NCI-H1417 treated with DMSO at 0.1 percent for 48 hours (cell line): ENCODE data around the gene LUM.
"Not testable (repeated sequence)": the region's sequence is repeated elsewhere in the genome, so short reads cannot be mapped to it uniquely, and the experiment has no call there.

ENCODE experiments used
- DNase-seq: peaks from one replicate; lab custom pipeline; 2025; lab: John Stamatoyannopoulos, UW

LUM gene

DNA sequence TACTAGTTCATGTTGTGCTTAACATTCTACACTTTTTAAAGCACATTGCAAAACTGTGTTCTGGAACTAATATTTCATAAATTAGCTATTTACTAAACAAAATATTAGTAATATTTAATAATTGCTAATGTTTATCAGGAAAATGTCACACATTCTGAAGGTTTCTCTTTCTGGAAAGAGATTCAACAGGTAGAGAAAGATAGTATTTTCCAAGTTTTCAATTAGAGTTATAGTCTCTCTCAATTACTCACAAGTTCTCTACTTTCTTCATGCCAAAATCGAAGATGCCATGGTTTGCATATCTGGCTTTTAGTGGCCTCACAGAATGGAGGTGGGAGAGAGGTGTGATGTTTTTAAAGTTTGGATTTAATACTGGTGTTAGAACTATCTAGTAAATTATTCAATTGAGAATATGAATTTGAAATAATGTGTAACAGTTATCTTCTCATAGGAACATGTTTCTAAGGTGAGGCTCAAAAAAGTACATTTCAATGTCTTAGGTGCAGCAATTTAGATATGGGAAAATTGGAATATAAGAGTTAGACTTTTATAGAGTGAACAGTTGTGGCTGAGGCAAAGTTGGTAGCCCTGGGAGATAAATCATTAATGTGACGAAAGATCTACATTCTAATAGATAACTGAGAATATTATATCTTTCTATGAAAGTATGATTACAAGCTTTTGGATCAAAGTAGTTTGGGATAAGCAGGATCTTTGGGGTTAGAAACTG lies 1.5 kb downstream of the LUM start:
- no peak for DNase-seq

DNA sequence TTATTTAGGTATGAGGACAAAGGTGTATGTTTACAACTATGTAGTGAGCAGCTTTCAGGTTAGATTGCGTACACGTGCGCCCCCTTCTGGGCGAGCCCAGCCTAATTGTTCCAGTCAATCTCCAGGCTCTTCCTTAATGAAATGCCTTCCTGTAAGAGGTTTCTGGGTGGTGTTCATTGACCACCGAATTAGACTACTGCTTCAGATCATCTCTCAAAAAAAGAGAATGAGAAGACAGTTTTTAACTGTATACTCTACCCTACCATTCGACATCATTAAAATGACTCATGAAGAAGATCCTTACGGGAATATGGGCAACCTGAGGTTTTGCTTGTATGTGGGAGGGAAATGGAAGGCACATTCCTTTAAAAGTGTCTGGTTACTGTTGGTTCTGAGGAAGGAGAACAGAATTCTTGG lies 2.1 kb downstream of the LUM start:
- DNase-seq: no peak

DNA sequence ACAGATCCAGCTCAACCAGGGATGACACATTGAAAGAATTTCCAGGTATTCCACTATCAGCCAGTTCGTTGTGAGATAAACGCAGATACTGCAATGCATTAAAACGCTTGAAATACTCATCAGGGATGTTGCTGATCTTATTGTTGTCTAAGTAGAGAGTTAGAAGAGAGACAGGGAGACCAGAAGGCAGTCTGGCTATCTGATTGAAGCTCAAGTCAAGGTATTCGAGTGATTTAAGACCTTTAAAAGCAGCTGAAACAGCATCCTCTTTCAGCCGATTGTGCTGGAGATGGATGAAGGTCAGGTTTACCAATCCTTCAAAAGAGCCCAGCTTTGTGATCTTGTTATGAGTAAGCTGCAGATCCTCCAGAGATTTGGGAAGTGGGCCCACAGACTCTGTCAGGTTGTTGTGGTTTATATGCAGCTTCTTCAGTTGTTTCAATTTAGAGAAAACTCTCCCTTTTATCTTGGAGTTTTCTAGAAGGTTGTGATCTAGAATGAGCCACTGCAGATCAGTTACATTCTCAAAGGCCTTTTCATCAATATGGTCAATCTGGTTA lies 3.0 kb downstream of the LUM start:
- DNase-seq: no peak

DNA sequence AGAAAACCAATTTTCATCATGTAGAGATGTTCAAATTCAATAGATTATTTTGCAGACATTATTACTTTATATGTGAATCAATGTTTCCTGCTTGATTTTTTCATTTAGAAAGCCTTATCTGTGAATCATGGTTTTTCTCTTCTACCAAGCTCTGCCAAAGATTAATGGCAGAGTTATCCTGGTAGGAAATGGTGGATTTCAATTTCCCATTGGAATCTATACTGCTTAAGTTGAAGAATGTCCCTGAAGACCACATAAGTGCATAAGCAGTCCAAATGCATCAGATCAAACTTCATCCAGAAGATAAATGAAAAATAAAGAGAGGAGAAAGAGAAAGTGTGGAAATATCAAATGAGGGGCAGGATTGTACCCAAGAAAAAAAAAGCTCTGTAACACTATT lies 5.0 kb downstream of the LUM start:
- no peak for DNase-seq

DNA sequence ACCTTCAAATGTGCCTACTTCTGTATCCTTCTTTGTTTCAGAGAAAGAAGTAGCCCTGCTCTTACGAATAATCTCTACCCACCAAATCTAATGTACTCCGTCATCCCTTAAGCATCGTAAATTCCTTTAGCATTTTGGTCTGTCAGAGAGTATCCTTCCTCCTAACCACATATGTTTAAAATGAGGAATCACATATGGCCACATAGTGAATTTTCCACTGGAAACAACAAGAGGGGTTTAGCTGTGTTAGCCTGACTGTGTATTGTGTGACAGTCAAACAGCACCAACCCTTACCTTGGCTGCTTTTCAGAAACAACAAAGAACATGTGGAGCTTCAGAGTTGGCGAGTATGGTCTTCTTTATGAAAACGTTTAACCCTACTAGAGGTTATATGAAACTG lies 5.5 kb downstream of the LUM start:
- DNase-seq: no peak

DNA sequence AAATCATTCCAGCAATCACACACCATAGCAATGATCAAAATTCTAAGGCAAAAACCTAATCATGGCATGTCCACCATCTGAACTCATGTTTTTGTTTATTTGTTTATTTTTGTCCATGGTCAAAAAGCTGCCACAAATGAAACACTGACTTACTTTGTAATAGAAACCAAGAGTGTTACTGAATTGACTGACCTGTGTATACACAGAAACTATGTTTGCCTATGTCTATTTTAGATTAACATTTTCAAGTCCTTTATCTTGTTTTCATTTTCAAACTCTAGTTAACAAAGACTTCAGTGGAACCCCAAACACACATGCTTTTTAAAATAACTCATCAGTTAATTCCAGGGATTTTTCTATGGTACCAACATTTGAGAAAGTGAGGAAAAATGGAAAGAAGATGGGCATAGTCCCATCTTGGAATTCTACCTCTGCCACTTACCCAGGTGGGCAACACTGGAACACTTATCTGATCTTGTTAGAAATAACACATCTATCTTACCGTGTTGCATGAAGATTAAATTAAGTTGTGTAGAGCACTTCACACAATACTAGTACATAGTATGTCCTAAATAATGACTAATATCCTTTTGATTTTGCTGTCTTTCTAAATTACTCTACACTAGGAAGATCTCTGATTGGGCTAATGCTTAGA lies 6.4 kb downstream of the LUM start:
- DNase-seq: no peak

DNA sequence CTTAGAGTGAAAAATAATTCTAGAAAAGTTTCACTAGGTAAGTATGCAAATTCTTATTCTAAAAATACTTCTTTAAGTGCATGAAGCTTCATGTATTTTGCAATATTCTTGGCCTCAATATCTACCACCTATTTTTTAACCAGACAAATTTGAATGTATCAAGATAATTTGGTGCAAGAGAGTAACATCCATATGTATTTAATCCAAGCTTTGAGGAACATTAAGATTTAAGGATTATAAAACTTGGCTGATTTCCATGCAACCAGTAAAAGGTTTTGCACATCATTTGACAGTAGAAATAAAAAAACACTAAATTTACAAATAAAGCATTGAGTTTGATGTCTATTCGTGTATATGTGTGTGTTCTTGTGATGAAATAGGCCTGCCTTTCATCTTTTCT lies 7.7 kb downstream of the LUM start:
- no peak for DNase-seq

DNA sequence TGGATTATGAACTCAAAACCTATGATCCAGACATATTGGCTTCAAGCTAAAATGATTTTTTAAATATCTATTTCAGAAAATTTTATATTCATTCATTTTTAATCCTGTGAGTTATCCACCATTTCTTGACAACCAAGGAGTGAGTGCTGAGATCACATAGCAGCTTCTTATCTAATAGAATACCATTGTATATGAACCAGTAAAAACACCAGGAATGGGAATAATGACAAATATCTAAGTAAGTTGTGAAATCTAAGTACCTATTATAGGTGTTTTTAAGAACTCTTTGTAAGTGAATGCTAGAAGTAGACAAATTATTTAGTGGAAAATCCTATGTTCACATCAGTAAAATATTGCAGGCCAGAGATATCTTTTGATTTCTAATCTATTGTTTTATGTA lies 8.2 kb downstream of the LUM start:
- no peak for DNase-seq

DNA sequence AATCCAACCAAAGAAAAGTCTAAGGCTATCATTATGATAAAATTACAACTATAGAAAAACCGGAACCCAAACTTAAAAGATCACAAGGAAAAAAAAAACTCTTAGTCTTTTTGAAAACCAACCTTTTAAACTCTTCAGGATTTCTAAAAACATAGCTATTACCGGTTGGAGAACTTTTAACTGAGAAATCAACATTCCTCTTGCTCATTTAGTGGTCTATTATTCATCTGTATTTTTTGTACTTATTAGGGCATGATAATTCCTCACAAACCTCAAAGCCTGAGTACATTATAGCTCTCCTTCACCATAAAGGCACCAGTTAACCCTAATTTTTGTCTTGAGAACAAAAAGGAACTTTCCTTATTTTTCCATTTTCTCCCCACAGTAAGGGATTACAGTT lies 10.4 kb downstream of the LUM start:
- no peak for DNase-seq

DNA sequence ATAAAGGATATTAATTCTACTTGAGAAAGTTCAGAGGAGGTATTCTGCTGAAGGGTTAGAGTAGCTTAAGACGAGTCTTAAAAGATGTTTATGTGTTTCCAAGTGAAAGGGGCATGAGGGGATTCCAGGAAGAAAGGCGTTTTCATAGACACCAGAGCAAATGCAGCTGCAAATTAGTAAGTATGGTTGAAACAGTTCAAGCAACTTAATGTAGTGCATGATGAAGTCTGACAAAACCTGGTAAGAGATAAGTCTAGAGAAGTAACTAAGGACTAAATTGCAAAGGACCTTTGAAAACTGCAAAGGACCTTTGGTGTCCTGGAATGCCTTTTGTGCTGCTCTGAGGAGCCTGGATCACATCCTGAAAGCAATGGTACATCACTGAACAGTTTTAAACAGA lies 11.5 kb downstream of the LUM start:
- no peak for DNase-seq

DNA sequence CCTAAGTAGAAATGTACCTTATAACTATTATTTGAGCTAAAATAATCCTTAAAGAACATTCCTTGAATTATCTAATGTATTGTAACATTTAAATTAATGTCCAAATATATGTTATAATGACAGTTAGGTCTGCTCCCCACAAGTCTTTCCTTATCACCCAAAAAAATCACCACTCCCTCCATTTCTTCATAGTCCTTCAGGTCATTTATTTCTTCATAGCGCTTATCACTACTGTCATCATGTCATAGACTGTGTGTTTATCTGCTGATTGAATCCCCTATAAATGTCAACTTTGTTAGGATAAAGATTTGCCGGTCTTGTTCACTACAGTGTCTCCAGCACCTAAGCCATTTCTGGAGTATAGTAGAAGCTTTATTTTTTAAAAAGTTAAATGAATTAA lies 12.0 kb downstream of the LUM start:
- DNase-seq: no peak

DNA sequence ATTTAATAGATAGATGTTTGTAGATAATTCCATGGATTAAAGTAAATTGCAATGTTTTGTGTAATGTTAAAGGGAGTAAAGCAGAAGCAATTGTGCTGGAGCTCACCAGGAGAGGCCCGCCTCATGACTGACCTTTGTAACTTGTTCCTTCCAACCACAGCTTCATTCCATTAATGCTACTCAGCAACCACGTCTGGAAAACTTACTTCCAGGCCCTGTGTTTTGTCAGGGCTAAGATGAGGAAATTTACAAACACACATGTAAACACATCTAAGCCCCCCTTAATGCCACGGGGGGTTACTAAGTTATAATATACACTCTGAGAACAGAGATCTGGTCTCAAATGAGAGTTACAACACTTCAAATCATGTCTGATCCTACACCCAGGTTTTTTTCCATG lies 12.4 kb downstream of the LUM start:
- no peak for DNase-seq

DNA sequence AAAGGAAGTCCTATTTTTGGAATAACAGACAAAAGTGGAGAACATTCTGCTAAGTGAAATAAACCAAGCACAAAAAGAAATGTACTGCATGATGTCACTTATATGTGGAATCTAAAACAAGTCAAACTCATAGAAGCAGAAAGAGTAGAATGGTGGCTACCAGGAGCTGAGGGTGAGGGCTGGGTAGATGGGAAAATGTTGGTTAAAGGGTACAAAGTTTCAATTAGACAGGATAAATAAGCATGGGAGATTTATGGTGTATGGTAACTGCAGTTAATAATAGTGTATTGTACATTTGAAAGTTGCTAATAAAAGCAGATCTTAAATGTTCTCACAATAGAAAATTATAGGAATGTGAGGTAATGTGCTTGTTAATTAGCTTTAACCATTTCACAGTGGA lies 12.8 kb downstream of the LUM start:
- DNase-seq: no peak

DNA sequence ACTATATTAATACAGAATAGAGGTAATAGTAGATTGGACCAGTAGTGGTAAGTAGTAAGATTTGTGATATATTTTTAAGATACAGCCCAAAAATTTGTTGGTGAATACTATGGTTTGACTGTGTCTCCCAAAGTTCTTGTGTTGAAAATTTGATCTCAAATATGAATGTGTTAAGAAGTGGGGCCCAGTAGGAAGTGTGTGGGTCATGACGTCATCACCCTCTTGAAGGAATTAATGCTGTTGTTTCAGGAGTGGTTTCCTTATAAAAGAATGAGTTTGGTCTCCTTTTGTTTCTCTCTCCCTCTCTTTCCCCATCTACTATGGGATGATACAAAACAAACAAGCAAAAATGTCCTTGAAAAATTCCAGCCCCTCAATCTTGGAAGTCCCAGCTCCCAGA lies 16.3 kb downstream of the LUM start:
- no peak for DNase-seq

DNA sequence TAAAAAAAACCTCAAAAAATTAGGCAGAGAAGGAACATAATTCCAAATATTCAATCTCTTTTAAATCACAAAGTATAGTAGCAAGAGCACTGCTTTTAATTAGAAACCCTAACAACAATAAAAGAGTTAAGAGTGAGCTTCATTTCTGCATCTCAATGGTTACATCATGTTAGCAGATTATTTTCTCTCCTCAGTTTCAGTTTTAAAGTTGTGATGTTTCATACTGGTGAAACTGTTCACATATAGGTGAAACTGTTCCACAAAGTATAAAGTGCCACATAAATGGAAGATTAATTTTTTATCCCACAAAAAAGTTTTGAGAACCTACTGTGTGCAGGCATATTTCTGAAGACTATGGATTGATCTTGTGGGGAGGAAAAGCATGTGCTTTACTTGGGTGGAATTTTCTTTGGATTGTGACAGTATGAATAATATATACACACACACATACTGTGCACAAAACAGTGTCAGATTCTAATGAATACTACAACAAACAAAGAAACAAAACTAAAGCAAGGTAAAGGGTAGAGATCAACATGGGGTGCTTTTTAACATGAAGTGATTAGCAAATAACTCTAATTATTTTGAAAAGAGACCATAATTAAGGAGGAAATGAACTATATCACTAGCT lies 17.1 kb downstream of the LUM start:
- no peak for DNase-seq

DNA sequence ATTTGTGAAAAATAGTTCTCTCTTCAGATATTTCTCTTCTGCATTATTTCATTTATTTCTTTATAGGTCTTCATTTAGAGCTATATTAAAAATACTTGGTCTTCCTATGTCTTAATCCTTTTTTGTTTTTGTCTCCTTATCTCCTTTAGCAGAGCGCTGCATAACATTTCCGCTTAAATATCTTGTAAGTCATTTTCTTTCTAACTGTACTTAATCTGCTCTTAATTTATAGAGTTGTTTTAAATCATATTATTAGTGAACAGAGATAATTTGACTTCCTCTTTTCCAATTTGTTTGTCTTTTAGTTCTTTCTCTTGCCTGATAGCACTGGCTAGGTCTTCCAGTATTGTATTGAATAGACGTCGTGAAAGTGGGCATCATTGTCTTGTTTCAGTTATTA lies 18.0 kb downstream of the LUM start:
- no peak for DNase-seq

DNA sequence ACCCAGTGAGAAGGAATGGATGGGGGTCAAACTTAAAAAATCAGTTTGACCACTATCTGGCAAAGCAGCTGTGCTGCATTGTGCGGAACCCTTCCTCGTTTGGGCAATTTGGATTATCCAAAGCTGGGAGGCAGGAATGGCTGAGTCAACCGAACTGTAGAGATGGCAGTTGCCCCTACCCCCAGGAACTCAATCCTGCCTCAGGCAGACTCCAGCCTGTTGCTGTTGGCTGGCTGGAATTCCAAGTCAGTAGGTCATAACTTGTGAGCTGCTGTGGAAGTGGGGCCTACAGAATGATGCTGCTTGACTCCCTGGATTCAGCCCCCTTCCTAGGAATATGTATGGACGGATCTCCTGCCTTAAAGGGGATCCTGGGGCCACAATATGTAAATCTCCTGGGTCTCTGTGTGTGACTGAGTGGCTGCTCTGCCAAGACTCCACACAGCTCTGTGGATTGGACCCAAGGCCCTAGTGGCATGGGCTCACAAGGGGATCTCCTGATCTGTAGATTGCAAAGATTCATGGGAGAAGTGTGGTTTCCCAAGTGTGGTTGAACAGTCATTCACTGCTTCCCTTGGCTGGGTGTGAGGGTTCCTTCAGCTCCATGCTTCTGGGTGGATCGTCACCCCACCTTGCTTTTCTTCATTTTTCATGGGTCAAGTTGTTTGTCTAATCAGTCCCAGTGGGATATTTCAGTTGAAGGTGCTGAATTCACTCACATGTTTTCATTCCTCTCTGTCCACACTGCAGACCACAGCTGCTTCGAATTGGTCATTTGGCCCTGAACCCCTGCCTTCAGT lies 19.2 kb downstream of the LUM start:
- DNase-seq: no peak

DNA sequence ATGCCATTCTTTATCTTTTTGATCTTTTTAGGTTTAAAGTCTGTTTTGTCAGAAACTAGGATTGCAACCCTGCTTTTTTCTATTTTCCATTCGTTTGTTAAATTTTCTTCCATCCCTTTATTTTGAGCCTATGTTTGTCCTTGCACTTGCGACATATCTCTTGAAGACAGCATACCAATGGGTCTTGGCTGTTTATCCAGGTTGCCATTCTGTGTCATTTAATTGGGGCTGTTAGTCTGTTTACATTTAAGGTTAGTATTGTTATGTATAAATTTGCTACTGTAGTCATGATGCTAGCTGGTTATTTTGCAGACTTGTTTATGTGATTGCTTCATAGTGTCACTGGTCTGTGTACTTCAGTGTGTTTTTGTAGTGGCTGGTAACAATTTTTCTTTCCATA lies 21.3 kb downstream of the LUM start:
- DNase-seq: not testable (repeated sequence)

DNA sequence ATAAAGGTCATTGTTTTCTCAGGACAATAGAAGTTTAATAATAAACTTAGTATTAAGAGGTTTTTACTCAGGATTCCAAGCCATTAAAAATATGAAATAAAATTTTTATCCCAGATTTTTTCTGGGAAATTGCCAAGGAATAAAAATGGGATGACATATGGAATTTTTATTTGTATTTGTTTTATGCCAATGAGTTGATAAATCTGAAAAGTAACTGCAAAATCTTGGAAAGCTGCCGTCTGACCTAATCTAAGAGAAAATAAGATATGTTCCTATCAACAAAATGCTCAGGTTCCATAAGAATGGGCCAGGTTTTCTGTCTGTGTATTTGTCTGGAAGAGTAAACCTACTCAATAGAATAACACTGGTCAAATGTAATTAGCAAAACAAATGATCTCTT lies 31.3 kb downstream of the LUM start:
- DNase-seq: no peak

DNA sequence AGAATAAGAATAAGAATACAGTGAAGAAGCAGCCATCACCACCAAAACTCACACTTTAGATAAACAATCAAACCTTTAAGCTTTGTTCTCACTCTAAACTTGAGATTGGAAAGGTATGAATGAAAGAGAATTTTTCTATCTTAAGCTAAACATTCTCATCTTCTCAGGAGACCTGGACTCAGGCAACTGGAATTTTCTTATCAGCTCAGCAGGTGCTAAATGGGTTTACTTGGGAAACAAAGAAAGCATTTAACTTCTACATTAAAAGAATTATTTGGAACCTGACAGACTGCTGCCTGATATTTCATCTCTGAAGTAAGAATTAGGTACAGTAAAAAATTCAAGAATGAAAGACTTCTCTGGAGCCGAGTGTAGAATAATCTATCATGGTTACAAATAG lies 32.8 kb downstream of the LUM start:
- DNase-seq: no peak

DNA sequence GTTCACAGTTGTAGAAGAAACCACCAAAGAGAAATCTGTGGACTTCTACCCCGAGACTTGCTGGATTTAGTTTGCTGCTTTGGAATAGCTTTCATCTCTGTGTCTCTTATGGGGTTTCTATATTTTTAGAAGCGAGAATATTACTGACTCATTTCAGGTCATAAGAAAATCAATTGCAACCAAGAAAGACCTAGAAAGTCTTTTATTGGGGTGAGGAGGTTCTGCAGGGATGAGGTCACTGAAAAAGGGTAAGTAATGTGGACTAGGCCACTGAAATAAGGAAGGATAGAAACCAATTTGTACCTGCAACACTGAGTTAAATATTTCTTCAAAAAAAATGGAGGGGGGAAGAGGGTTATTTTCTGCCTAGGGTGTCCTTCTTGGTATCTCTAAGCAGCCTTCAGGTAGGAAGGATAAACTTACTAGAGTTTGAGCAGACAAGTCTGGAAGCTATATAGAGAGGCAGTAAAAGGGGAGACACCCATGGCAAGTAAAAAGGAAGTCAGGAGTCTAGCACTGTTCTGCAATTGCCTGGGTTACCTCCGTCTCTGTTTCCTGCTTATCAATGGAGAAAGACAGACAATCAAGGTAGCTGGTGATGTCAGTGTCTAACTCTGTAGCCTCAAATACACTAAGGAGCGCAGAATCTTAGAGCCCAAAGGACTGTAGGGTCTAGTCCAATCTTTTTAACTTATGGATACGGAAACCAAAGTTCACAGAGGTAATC lies 33.9 kb downstream of the LUM start:
- no peak for DNase-seq

DNA sequence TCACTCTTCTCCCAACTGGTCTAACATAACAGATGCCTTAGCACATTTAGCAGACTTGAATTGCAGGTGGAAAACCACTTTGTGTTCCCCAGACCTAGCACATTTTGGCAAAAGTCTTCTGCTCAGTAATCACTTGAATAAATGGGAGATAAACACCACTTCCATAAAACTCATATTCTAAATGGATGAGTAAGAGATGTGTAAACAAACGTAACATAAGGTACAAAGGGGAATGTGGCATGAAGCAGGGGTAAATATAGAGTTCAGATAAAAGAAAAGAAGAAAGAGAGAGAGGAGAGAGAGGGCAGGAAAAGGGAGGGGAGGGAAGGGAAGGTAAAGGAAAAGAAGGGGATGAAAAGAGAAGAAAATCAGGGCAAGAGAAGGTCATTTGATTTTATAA lies 36.4 kb downstream of the LUM start:
- no peak for DNase-seq
